Osteoblast (primary cell): Measurements from ENCODE around the gene UGT1A9. TPM values are rescaled to one million over a fixed set of nuclear protein-coding genes. Genes with fewer than 3 reads are reported as not detected.

Experiments
- DNase-seq: peaks from one replicate; pipeline ENCODE4 v3.0.0; 2011; ENCODE audit warnings: low spot score, mixed read lengths; ENCODE audit not compliant: insufficient read length; ENCODE audit errors: missing footprints
- H2AFZ ChIP-seq: 2 replicates; pipeline ENCODE4 v1.6.0; 2011; ENCODE audit warnings: mild to moderate bottlenecking, low read length
- H3K27ac ChIP-seq: 2 replicates; pipeline ENCODE4 v1.5.1; 2011; ENCODE audit warnings: mild to moderate bottlenecking, low read depth, low read length, moderate library complexity
- H3K27me3 ChIP-seq: 2 replicates; pipeline ENCODE4 v1.6.0; 2012; ENCODE audit warnings: mild to moderate bottlenecking, control low read depth, inconsistent platforms, low read length, moderate library complexity; ENCODE audit not compliant: insufficient read depth
- H3K36me3 ChIP-seq: 2 replicates; pipeline ENCODE4 v1.5.1; 2011; ENCODE audit warnings: mild to moderate bottlenecking, low read length, control low read depth, moderate library complexity; ENCODE audit not compliant: insufficient read depth
- H3K4me1 ChIP-seq: 2 replicates; pipeline ENCODE4 v1.5.1; 2011; ENCODE audit warnings: mild to moderate bottlenecking, low read length, control low read depth, moderate library complexity; ENCODE audit not compliant: insufficient read depth
- H3K4me2 ChIP-seq: 2 replicates; pipeline ENCODE4 v1.6.0; 2011; ENCODE audit warnings: mild to moderate bottlenecking, low read length; ENCODE audit not compliant: insufficient read depth
- H3K4me3 ChIP-seq: fragments of 200-600 bp; sonication (generic); 3 replicates; pipeline ENCODE4 v1.5.1; 2012; ENCODE audit warnings: mild to moderate bottlenecking, low read length, inconsistent platforms; ENCODE audit not compliant: insufficient read depth
- H3K79me2 ChIP-seq: 2 replicates; pipeline ENCODE4 v1.6.0; 2012; ENCODE audit warnings: mild to moderate bottlenecking, low read length, control low read depth, inconsistent platforms; ENCODE audit not compliant: insufficient read depth
- H3K9me3 ChIP-seq: 2 replicates; pipeline ENCODE4 v1.5.1; 2011; ENCODE audit warnings: low read depth, low read length, control low read depth
- H4K20me1 ChIP-seq: 2 replicates; pipeline ENCODE4 v1.6.0; 2012; ENCODE audit warnings: mild to moderate bottlenecking, low read length, control low read depth; ENCODE audit not compliant: insufficient read depth
- total RNA-seq: library from RNA; depleted of rRNA; stranded (reverse); fragments of >200 nt; gene quantifications from 2 replicates; pipeline ENCODE4 v1.2.3, GENCODE V29; 2012
- TF ChIP-seq, protein P1 (sequence below): IDR thresholded peaks from 2 replicates; pipeline ENCODE4 v1.5.1; 2011; ENCODE audit warnings: mild to moderate bottlenecking, low read depth, low read length, moderate library complexity; ENCODE audit errors: extremely low read depth

UGT1A9 gene
- total RNA-seq, 1 donor = not detected

DNA sequence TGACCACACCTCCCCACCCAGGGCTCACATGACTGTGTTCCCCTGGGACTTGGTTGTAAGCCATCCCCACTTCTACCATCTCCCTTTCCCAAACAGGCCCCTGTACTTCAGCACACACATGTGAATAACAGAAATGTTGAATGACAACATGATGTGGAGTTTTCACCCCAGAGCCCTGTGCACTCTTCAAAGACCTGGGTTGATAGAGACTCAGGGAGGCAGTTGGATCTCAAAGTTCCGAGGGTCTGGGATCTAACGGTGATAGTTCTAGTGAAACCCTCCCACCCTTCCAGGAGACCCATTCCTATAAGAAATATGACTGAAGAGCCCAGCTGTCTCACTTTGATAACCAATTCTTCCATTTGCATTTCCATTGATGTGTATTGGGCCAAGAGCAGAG, 106.3 kb downstream of the UGT1A9 start, which contains the start of gene MROH2A:
Gene MROH2A, plus strand, starts transcription at position 301 of the 400 bp plus-strand sequence. CDS start 1,029 bp downstream, outside the sequence.
- Histone ChIP-seq H4K20me1 (no peaks in the 10 kb centered on the region), H3K79me2 (no peaks in the 10 kb centered on the region), H3K27ac (no peak within 1 kb of the TSS), H3K4me3 (no peak within 1 kb of the TSS), H3K4me2 (no peak within 1 kb of the TSS), H3K9me3 (peaks cover 3% of the 10 kb centered on the region), H2AFZ (no peak within 1 kb of the TSS), H3K4me1 (no peaks in the 10 kb centered on the region), H3K36me3 (no peaks in the 10 kb centered on the region), H3K27me3 (no peaks in the 10 kb centered on the region)
- DNase-seq = no peak
- TF ChIP-seq, protein P1, sequence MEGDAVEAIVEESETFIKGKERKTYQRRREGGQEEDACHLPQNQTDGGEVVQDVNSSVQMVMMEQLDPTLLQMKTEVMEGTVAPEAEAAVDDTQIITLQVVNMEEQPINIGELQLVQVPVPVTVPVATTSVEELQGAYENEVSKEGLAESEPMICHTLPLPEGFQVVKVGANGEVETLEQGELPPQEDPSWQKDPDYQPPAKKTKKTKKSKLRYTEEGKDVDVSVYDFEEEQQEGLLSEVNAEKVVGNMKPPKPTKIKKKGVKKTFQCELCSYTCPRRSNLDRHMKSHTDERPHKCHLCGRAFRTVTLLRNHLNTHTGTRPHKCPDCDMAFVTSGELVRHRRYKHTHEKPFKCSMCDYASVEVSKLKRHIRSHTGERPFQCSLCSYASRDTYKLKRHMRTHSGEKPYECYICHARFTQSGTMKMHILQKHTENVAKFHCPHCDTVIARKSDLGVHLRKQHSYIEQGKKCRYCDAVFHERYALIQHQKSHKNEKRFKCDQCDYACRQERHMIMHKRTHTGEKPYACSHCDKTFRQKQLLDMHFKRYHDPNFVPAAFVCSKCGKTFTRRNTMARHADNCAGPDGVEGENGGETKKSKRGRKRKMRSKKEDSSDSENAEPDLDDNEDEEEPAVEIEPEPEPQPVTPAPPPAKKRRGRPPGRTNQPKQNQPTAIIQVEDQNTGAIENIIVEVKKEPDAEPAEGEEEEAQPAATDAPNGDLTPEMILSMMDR = no peak

- H3K79me2 ChIP-seq = no peaks in the 10 kb centered on the region
- no peaks in the 10 kb centered on the region for H3K4me1 ChIP-seq
- H3K4me2 ChIP-seq = no peak overlapping the region
- no peaks in the 10 kb centered on the region for H4K20me1 ChIP-seq
- DNase-seq = no peak
- no peak overlapping the region for H3K27ac ChIP-seq
- H3K27me3 ChIP-seq = no peaks in the 10 kb centered on the region
- no peak overlapping the region for H2AFZ ChIP-seq
- TF ChIP-seq, protein P1 = no peak
- H3K4me3 ChIP-seq = no peak overlapping the region
- H3K36me3 ChIP-seq = no peaks in the 10 kb centered on the region
- H3K9me3 ChIP-seq = peaks cover 3% of the 10 kb centered on the region
Observed at GRCh38 chr2:233779722-233780121, 108.0 kb downstream of the UGT1A9 start.

- TF ChIP-seq, protein P1 = no peak
- Histone ChIP-seq H3K9me3 (peaks cover 3% of the 10 kb centered on the region), H3K27ac (no peak overlapping the region), H2AFZ (no peak overlapping the region), H3K4me1 (no peaks in the 10 kb centered on the region), H3K27me3 (no peaks in the 10 kb centered on the region), H3K4me3 (no peak overlapping the region), H3K79me2 (no peaks in the 10 kb centered on the region), H3K36me3 (no peaks in the 10 kb centered on the region), H3K4me2 (no peak overlapping the region), H4K20me1 (no peaks in the 10 kb centered on the region)
- DNase-seq = no peak
Observed at GRCh38 chr2:233780771-233781170, 109.1 kb downstream of the UGT1A9 start.

DNA sequence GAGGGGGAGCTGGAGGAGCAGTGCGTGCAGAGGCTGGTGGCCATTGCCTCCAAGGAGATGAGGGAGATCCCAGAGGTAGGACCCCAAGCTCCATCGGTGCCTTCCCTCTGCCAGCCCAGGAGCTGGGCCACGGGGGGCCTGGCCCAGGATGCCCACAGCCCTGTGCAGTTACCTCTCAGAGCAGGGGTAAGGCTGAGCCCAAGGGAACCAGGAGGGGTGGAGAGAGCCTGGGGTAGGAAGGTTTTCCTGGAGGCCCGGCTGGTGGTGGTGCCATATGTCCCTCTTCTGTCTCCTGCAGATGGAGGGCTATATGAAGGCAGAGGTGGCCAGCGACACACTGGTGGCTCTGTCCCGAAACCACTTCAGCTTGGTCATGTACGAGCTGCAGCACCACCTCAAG, 117.9 kb downstream of the UGT1A9 start:
- H3K36me3 ChIP-seq = no peaks in the 10 kb centered on the region
- no peak overlapping the region for H3K27ac ChIP-seq
- H3K9me3 ChIP-seq = no peaks in the 10 kb centered on the region
- no peaks in the 10 kb centered on the region for H3K27me3 ChIP-seq
- H2AFZ ChIP-seq = no peak overlapping the region
- DNase-seq = no peak
- H3K4me3 ChIP-seq = no peak overlapping the region
- no peaks in the 10 kb centered on the region for H3K79me2 ChIP-seq
- TF ChIP-seq, protein P1 = no peak
- no peaks in the 10 kb centered on the region for H3K4me1 ChIP-seq
- H3K4me2 ChIP-seq = no peak overlapping the region
- H4K20me1 ChIP-seq = no peaks in the 10 kb centered on the region
